Measurements from ENCODE around the gene IFT22. TPM values are rescaled to one million over a fixed set of nuclear protein-coding genes. Genes with fewer than 3 reads are reported as not detected.

IFT22 gene
- total and polyA plus RNA-seq, 2 of the 4 experiments (the other 2 are of a cell fraction): 29.3 to 34.1 TPM

DNA sequence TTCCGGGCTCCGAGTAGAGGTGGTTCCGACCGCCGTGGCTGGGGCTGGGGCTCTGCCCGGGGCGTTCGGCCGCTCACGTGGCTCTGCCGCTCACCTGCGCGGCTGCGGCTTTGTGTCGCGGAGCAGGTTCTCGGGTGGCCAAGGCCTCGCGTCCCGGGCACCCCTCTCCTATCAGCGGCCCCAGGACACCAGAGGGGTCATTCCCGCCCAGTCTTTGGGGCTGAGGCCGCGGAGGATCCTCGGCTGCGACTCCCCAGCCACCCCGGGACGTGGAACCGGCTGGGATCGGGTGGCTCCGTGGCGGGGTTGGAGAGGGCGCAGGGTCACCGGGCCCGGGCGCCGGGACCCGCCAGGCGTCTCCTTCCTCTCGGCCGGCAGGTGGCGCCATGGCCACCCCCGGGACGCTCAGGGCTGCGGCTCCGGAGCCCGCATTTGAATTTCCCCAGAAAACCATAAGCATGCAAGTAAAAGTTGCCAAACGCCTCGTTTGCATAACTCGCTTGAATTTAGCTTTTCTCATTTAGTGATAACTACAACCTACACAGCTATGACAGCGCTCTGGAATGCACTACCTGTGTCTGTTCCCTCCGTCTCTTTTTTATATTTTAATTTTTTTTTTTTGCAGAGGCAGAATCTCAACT, 42.2 kb upstream of the IFT22 start:
- H4K5ac ChIP-seq (ENCODE audit: low read depth, low read length): no peak overlapping the region
- TF ChIP-seq RCOR1 (IDR thresholded peaks at IDR 0.05; ENCODE audit: insufficient replicate concordance, low read length) (no peak), SMC3 (IDR thresholded peaks at IDR 0.05; ENCODE audit: low read depth, low read length) (peak; percentile 76), RAD21 (IDR thresholded peaks at IDR 0.05; ENCODE audit: low read length) (peak; percentile 68)
- TF ChIP-seq, protein P1, sequence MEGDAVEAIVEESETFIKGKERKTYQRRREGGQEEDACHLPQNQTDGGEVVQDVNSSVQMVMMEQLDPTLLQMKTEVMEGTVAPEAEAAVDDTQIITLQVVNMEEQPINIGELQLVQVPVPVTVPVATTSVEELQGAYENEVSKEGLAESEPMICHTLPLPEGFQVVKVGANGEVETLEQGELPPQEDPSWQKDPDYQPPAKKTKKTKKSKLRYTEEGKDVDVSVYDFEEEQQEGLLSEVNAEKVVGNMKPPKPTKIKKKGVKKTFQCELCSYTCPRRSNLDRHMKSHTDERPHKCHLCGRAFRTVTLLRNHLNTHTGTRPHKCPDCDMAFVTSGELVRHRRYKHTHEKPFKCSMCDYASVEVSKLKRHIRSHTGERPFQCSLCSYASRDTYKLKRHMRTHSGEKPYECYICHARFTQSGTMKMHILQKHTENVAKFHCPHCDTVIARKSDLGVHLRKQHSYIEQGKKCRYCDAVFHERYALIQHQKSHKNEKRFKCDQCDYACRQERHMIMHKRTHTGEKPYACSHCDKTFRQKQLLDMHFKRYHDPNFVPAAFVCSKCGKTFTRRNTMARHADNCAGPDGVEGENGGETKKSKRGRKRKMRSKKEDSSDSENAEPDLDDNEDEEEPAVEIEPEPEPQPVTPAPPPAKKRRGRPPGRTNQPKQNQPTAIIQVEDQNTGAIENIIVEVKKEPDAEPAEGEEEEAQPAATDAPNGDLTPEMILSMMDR (conservative IDR thresholded peaks at IDR 0.05; ENCODE audit: low read depth, low read length): peak; percentile 78
- no peak overlapping the region for H3K18ac ChIP-seq (ENCODE audit: low read depth, low read length)
- no peak overlapping the region for H2BK5ac ChIP-seq (ENCODE audit: low read depth, low read length, poor library complexity, severe bottlenecking)
- peak; percentile 95 for ATAC-seq (ENCODE audit: low read depth)
- 1% methylated on average over 23 of the region's 52 CpGs; no CpG with 5 or more reads in 1 of the 2 experiments for WGBS, 2 experiments (ENCODE audit: extremely low coverage in 2 of 2, insufficient read length in 1 of 2)
- no peak overlapping the region; the same call in 1 of the 2 replicates for H3K4ac ChIP-seq (ENCODE audit: low read depth, low read length)
- peaks cover 36% of the 10 kb centered on the region for H3K27me3 ChIP-seq (ENCODE audit: control insufficient read depth, insufficient read depth, low read length)
- H4K91ac ChIP-seq (ENCODE audit: insufficient read depth, low read depth, low read length): no peak overlapping the region
- H3K4me2 ChIP-seq (ENCODE audit: low read depth, low read length): peak overlapping the region; percentile 80
- H3K56ac ChIP-seq (ENCODE audit: extremely low read depth, insufficient read depth, low read length): no peak overlapping the region
- ChIA-PET CTCF (interaction anchor here (0.7 kb wide), 1 partner anchor 10 kb away, joined by 3 read pairs; no protein-coding TSS in a partner anchor), POLR2A (ENCODE audit: unreplicated experiment) (no interaction called here)
- no peak overlapping the region for H3K9ac ChIP-seq (ENCODE audit: low read depth, low read length)
- H3K4me1 ChIP-seq (ENCODE audit: control insufficient read depth, insufficient read depth, low read length): no peaks in the 10 kb centered on the region
- no peaks in the 10 kb centered on the region for H3K9me1 ChIP-seq (ENCODE audit: insufficient read depth, low read length)
- H4K20me1 ChIP-seq (ENCODE audit: insufficient read depth, low read length): no peaks in the 10 kb centered on the region
- no peak overlapping the region for H3K14ac ChIP-seq (replicated peaks; ENCODE audit: low read depth, low read length)
- H2BK120ac ChIP-seq (ENCODE audit: low read depth, low read length): no peak overlapping the region
- H2BK20ac ChIP-seq (ENCODE audit: low read depth, low read length): no peak overlapping the region
- in situ Hi-C loops (cut with MboI; ENCODE audit: low sequenced_read_pairs) (loop anchor here (25.0 kb wide), 1 partner anchor 898 kb away; no protein-coding TSS in a partner anchor), dilution Hi-C loops (cut with HindIII; ENCODE audit: low sequenced_read_pairs, unreplicated experiment) (no loop called here), intact Hi-C loops (cut with micrococcal nuclease) (loop anchor here (5.0 kb wide), 2 partner anchors 143 to 173 kb away; no protein-coding TSS in a partner anchor)
- no TSS peak for BruUV-seq (replicated peaks)
- no peak overlapping the region for H2BK15ac ChIP-seq (ENCODE audit: low read depth, low read length)
- peak overlapping the region; percentile 31 for H3K4me3 ChIP-seq (ENCODE audit: insufficient read depth, low read depth, low read length)
- H3K36me3 ChIP-seq (ENCODE audit: control insufficient read depth, insufficient read depth, low read length): no peaks in the 10 kb centered on the region
- peak; percentile 40 for DNase-seq
- no peak overlapping the region for H3K27ac ChIP-seq (ENCODE audit: insufficient read depth, low read length)
- H2AK9ac ChIP-seq (replicated peaks; ENCODE audit: low read depth, low read length, poor library complexity): peak overlapping the region; percentile 70
- H2AFZ ChIP-seq (replicated peaks; ENCODE audit: low read length, poor library complexity): peak overlapping the region; percentile 89
- peaks cover 3% of the 10 kb centered on the region; the same call in 1 of the 2 replicates for H3K9me3 ChIP-seq (ENCODE audit: control insufficient read depth, insufficient read depth, low read length)
- no peaks in the 10 kb centered on the region for H3K79me1 ChIP-seq (ENCODE audit: low read depth in 1 of 2, low read length in 2 of 2)
- H2AK5ac ChIP-seq (ENCODE audit: low read depth, low read length): no peak overlapping the region
- no peak overlapping the region for H4K8ac ChIP-seq (ENCODE audit: low read depth in 2 of 2, low read length in 2 of 2)
- no peak overlapping the region for H3K23ac ChIP-seq (ENCODE audit: low read depth, low read length)
